Endothelial cell of umbilical vein (primary cell): ENCODE data around the gene MTHFR. TPM values are rescaled to one million over a fixed set of nuclear protein-coding genes. Genes with fewer than 3 reads are reported as not detected.

Experiments used
- BruUV-seq: library from RNA; stranded (reverse); fragments of 400-500 nt; replicated peaks from 2 replicates; lab custom pipeline; 2021; lab: Mats Ljungman, UMichigan
- CTCF ChIA-PET: fragments of 300-600, 350-600 bp; sonication (Branson Sonifier 250); formaldehyde crosslinking; loops from one replicate; lab custom pipeline; 2021; ENCODE audit warnings: antibody characterized with exemption, inconsistent platforms; lab: Charles Lee
- POLR2A ChIA-PET: fragments of 300-600, 350-600 bp; sonication (Branson Sonifier 250); formaldehyde crosslinking; loops from one replicate; lab custom pipeline; 2021; ENCODE audit warnings: antibody characterized with exemption, inconsistent platforms; lab: Charles Lee
- DNase-seq: peaks from one replicate; pipeline ENCODE4 v3.0.0-alpha.2; 2011; ENCODE audit warnings: low read depth, low spot score
- FAIRE-seq: peaks from 2 replicates; lab custom pipeline; 2011; peaks lifted over from hg19 to GRCh38; lab: Jason Lieb, UNC
- H2AFZ ChIP-seq: 2 replicates; pipeline ENCODE4 v1.6.0; 2012; ENCODE audit warnings: low read depth, low read length, control low read depth, inconsistent platforms
- H3K27ac ChIP-seq: 2 replicates; pipeline ENCODE4 v1.5.1; 2011; ENCODE audit warnings: low read depth, mild to moderate bottlenecking, control low read depth, low read length, moderate library complexity; ENCODE audit not compliant: insufficient read depth
- H3K27me3 ChIP-seq, 2 experiments: 2 replicates each; pipeline versions ENCODE4 v1.6.0 to v1.6.1; 2011; ENCODE audit warnings: low read length in 2 of 2, mixed read lengths in 1 of 2; ENCODE audit not compliant: control insufficient read depth in 2 of 2, insufficient read depth in 2 of 2
- H3K36me3 ChIP-seq, 2 experiments: 2 replicates in 1 of 2; 3 replicates in 1 of 2; pipeline ENCODE4 v1.5.1; 2011; ENCODE audit warnings: low read length in 2 of 2, mild to moderate bottlenecking in 1 of 2, moderate library complexity in 1 of 2; ENCODE audit not compliant: control insufficient read depth in 2 of 2, insufficient read depth in 2 of 2; ENCODE audit errors: extremely low read depth in 1 of 2
- H3K4me1 ChIP-seq: 3 replicates; pipeline ENCODE4 v1.5.1; 2011; ENCODE audit warnings: mild to moderate bottlenecking, low read length; ENCODE audit not compliant: control insufficient read depth, insufficient read depth; ENCODE audit errors: extremely low read depth
- H3K4me2 ChIP-seq: 2 replicates; pipeline ENCODE4 v1.6.1; 2011; ENCODE audit warnings: low read length, control low read depth, mixed read lengths; ENCODE audit not compliant: insufficient read depth
- H3K4me3 ChIP-seq, 3 experiments: fragments of 200-600 bp in 1 of 3; sonication (generic), shearing (Covaris generic) in 1 of 3; replicated peaks in 1 of 3; 2 replicates each; pipeline ENCODE4 v1.5.1; 2011 to 2016; ENCODE audit warnings: control low read depth in 3 of 3, low read length in 3 of 3, mild to moderate bottlenecking in 2 of 3, inconsistent platforms in 1 of 3, low read depth in 1 of 3, moderate library complexity in 1 of 3; ENCODE audit not compliant: insufficient read depth in 1 of 3
- H3K79me2 ChIP-seq: 2 replicates; pipeline ENCODE4 v1.6.0; 2012; ENCODE audit warnings: low read length, inconsistent platforms; ENCODE audit not compliant: control insufficient read depth, insufficient read depth
- H3K9ac ChIP-seq: replicated peaks from 2 replicates; pipeline ENCODE3; 2011; ENCODE audit warnings: low read length, control low read depth; ENCODE audit not compliant: insufficient read depth; ENCODE audit errors: extremely low read depth
- H3K9me1 ChIP-seq: replicated peaks from 3 replicates; pipeline ENCODE4 v1.6.0; 2011; ENCODE audit warnings: mild to moderate bottlenecking, low read length; ENCODE audit not compliant: control insufficient read depth, insufficient read depth; ENCODE audit errors: extremely low read depth
- H3K9me3 ChIP-seq: replicated peaks from 2 replicates; pipeline ENCODE4 v1.5.1; 2012; ENCODE audit warnings: low read length, inconsistent platforms; ENCODE audit not compliant: control insufficient read depth, insufficient read depth
- H4K20me1 ChIP-seq: replicated peaks from 2 replicates; pipeline ENCODE3; 2011; ENCODE audit warnings: mild to moderate bottlenecking, low read length; ENCODE audit not compliant: control insufficient read depth, insufficient read depth; ENCODE audit errors: extremely low read depth
- CTCF ChIP-seq, 2 donors: IDR thresholded peaks; 1 replicate in 1 of 2; 2 replicates in 1 of 2; pipeline ENCODE4 v1.5.1; 2011; ENCODE audit warnings: low read length in 2 of 2, mild to moderate bottlenecking in 2 of 2, moderate library complexity in 2 of 2, control low read depth in 1 of 2, inconsistent platforms in 1 of 2, low read depth in 1 of 2; ENCODE audit not compliant: insufficient read depth in 1 of 2; ENCODE audit errors: extremely low read depth in 1 of 2
- EZH2 ChIP-seq: IDR thresholded peaks from 2 replicates; pipeline ENCODE4 v1.6.1; 2012; ENCODE audit warnings: borderline replicate concordance, low read depth, mild to moderate bottlenecking, moderate library complexity, low read length, inconsistent platforms; ENCODE audit not compliant: severe bottlenecking
- FOS ChIP-seq: IDR thresholded peaks from 2 replicates; pipeline ENCODE4 v1.6.1; 2011; ENCODE audit warnings: mild to moderate bottlenecking, low read length, moderate library complexity, borderline replicate concordance; ENCODE audit not compliant: insufficient read depth
- GATA2 ChIP-seq: IDR thresholded peaks from 2 replicates; pipeline ENCODE4 v1.7.0; 2011; ENCODE audit warnings: low read depth, mild to moderate bottlenecking, moderate library complexity, mixed read lengths, low read length; ENCODE audit not compliant: insufficient read length, insufficient read depth
- JUN ChIP-seq: IDR thresholded peaks from 2 replicates; pipeline ENCODE4 v1.6.1; 2011; ENCODE audit warnings: borderline replicate concordance, low read depth; ENCODE audit not compliant: insufficient read length, insufficient read depth
- MYC ChIP-seq: IDR thresholded peaks from one replicate; pipeline ENCODE4 v1.6.1; 2011; ENCODE audit warnings: mild to moderate bottlenecking, low read depth, low read length
- POLR2A ChIP-seq: IDR thresholded peaks from 2 replicates; pipeline ENCODE4 v1.6.1; 2012; ENCODE audit warnings: low read depth, mild to moderate bottlenecking, control low read depth, low read length
- POLR2AphosphoS5 ChIP-seq: IDR thresholded peaks from 2 replicates; pipeline ENCODE4 v1.6.1; 2012; ENCODE audit warnings: low read depth, mild to moderate bottlenecking, control low read depth, low read length, moderate library complexity; ENCODE audit not compliant: insufficient read depth
- dilution Hi-C: fragments of 300-500 bp; cut with MboI; formaldehyde crosslinking; loops from one replicate; pipeline ENCODE4 v1.15.0; 2019; ENCODE audit warnings: low sequenced_read_pairs; ENCODE audit not compliant: extremely low pct_ligation_motif_present
- intact Hi-C: fragments of 100-400 bp; cut with micrococcal nuclease; formaldehyde crosslinking; loops from one replicate; pipeline ENCODE4 v1.10.0; 2022
- polyA plus RNA-seq, 4 experiments: library from polyadenylated mRNA; depleted of rRNA in 3 of 4; stranded (reverse) in 3 of 4; unstranded in 1 of 4; fragments of >200 nt; gene quantifications; 2 replicates each; pipeline versions ENCODE4 v1.2.1 to v1.2.3, GENCODE V29; 2011 to 2012; ENCODE audit warnings: missing spikeins in 1 of 4
- total RNA-seq: library from RNA; stranded (reverse); gene quantifications from 2 replicates; pipeline ENCODE4 v1.2.3, GENCODE V29; 2021
- TF ChIP-seq, protein P1 (sequence below): IDR thresholded peaks from 2 replicates; pipeline ENCODE4 v1.6.1; 2011; ENCODE audit not compliant: insufficient read depth, insufficient read length

Gene MTHFR
- total and polyA plus RNA-seq, 2 donors (not counting 3 experiments of a cell fraction or from before 2014, with no cell fraction given), result 13.8 to 25.3 TPM

DNA sequence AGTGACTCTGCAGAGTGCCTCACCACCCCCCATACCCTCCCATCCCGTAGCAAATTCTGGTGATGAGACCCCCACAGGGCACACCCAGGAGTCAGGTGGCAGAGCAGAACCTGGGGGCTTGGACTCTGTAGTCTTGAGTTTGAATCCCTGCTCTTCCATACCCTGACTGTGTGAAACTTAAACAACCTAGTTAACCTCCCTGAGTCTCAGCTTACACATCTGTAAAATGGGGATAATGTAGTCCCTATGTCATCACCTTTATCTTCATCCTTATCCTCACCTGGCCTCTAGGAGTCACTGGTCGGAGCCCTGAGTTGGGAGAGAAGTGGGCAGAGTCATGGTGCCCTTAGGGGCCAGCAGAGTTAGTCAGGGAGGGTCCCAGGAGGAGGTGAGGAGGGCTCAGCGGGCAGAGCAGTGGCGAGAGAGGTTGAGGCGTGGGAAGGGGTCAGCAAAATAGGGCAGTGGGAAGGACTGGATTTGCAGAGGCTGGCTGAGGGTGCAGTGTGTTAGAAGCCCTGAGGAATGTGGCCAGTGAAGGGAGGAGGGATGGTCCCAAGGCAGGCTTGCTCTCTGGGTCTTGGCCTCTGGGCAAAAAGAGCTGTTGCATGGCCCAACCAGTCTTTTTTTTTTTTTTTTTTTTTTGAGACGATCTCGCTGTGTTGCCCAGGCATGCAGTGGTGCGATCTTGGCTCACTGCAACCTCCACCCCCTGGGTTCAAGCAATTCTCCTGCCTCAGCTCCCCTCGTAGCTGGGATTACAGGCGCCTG, 25.2 kb downstream of the MTHFR start:
- no peaks in the 10 kb centered on the region for H3K9me3 ChIP-seq
- H3K36me3 ChIP-seq, result no peaks in the 10 kb centered on the region
- dilution Hi-C loops, result no loop called here
- no peak overlapping the region for H3K4me3 ChIP-seq
- CTCF ChIA-PET, result interaction anchor here (1.2 to 2.0 kb wide), 2 partner anchors 23 to 26 kb away, joined by 5 to 7 read pairs; partner anchors contain the start of genes CLCN6 and MTHFR
- no peak for FAIRE-seq
- POLR2A ChIA-PET, result interaction anchor here (0.6 to 1.4 kb wide), 2 partner anchors 35 to 128 kb away, joined by 4 to 6 read pairs; no protein-coding TSS in a partner anchor
- no peaks in the 10 kb centered on the region for H3K79me2 ChIP-seq
- no peaks in the 10 kb centered on the region for H3K27me3 ChIP-seq
- intact Hi-C loops, result no loop called here
- no peak for TF ChIP-seq JUN
- TF ChIP-seq CTCF (IDR thresholded peaks at IDR 0.05; ENCODE audit: extremely low read depth in 1 of 2, insufficient read depth in 1 of 2, low read depth in 1 of 2, low read length in 2 of 2), result no peak
- no peak for TF ChIP-seq FOS
- TF ChIP-seq GATA2, result no peak
- TF ChIP-seq POLR2A, result no peak
- TF ChIP-seq MYC, result no peak
- TF ChIP-seq, protein P1, sequence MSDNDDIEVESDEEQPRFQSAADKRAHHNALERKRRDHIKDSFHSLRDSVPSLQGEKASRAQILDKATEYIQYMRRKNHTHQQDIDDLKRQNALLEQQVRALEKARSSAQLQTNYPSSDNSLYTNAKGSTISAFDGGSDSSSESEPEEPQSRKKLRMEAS, result no peak
- TF ChIP-seq POLR2AphosphoS5, result no peak
- no peak for TF ChIP-seq EZH2
- H4K20me1 ChIP-seq, result no peaks in the 10 kb centered on the region
- H3K9ac ChIP-seq, result no peak overlapping the region
- no peak overlapping the region for H3K4me2 ChIP-seq
- H3K9me1 ChIP-seq, result no peaks in the 10 kb centered on the region
- DNase-seq, result no peak
- no peak overlapping the region for H2AFZ ChIP-seq
- no TSS peak for BruUV-seq
- peaks cover 8% of the 10 kb centered on the region for H3K4me1 ChIP-seq
- H3K27ac ChIP-seq, result no peak overlapping the region
